Endothelial cell (in vitro differentiated cells): ENCODE data around the gene RNU4-1. TPM values are rescaled to one million over a fixed set of nuclear protein-coding genes. Genes with fewer than 3 reads are reported as not detected.

Source experiments
- DNase-seq: peaks from one replicate; pipeline ENCODE4 v3.0.0; 2021; ENCODE audit warnings: low spot score
- H3K27ac Mint-ChIP-seq: one replicate; pipeline ENCODE4 v1.8.0; 2021; ENCODE audit warnings: mixed read lengths, inconsistent platforms; ENCODE audit not compliant: unreplicated experiment
- H3K27me3 Mint-ChIP-seq: one replicate; pipeline ENCODE4 v1.8.0; 2021; ENCODE audit warnings: mild to moderate bottlenecking, moderate library complexity, mixed read lengths, inconsistent platforms; ENCODE audit not compliant: unreplicated experiment
- H3K36me3 Mint-ChIP-seq: one replicate; pipeline ENCODE4 v1.8.0; 2021; ENCODE audit warnings: mild to moderate bottlenecking, low read depth, mixed read lengths, inconsistent platforms; ENCODE audit not compliant: unreplicated experiment
- H3K4me1 Mint-ChIP-seq: one replicate; pipeline ENCODE4 v1.8.0; 2021; ENCODE audit warnings: mild to moderate bottlenecking, mixed read lengths, inconsistent platforms; ENCODE audit not compliant: unreplicated experiment
- H3K4me3 Mint-ChIP-seq: one replicate; pipeline ENCODE4 v1.8.0; 2021; ENCODE audit warnings: mild to moderate bottlenecking, mixed read lengths, inconsistent platforms; ENCODE audit not compliant: unreplicated experiment
- H3K9me3 Mint-ChIP-seq: one replicate; pipeline ENCODE4 v1.8.0; 2021; ENCODE audit warnings: mixed read lengths, inconsistent platforms; ENCODE audit not compliant: unreplicated experiment
- total RNA-seq: library from RNA; stranded (reverse); fragmentation: NEBNext Ultra II Directional; extraction: Animal tissue kit (Norgen Biotek cat#: 25700); gene quantifications from one replicate; pipeline ENCODE4 v1.2.1, GENCODE V29; 2021; ENCODE audit not compliant: unreplicated experiment
- TF ChIP-seq, protein P1 (sequence below): fragments of 200-600 bp; sonication (generic); IDR thresholded peaks from one replicate; pipeline ENCODE4 v1.5.0; 2021; ENCODE audit warnings: antibody characterized with exemption; ENCODE audit not compliant: unreplicated experiment

The RNU4-1 gene
- total RNA-seq, 1 donor from 2014 or later = 6,066 TPM

DNA sequence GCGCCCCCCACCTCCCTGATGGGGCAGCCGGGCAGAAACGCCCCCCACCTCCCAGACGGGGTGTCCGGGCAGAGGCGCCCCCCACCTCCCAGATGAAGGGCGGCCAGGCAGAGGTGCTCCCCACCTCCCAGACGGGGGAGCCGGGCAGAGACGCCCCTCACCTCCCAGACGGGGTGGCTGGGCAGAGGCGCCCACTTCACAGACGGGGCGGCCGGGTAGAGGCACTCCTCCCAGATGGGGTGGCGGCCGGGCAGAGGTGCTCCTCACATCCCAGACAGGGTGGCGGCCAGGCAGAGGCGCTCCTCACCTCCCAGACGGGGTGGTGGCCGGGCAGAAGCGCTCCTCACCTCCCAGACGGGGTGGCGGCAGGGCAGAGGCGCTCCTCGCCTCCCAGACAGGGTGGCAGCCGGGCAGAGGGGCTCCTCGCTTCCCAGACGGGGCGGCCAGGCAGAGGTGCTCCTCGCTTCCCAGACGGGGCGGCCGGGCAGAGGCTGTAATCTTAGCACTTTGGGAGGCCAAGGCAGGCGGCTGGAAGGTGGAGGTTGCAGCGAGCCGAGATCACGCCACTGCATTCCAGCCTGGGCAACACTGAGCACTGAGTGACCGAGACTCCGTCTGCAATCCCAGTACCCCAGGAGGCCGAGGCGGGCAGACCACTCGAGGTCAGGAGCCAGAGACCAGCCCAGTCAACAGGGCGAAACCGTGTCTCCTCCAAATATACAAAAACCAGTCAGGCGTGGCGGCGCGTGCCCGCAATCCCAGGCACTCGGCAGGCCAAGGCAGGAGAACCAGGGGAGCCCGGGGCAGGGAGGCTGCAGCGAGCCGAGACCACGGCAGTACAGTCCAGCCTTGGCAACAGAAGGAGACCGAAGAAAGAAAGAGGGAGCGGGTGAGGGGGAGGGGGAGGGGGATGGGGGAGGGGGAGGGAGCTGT, 14.6 kb downstream of the RNU4-1 start:
- Mint-ChIP-seq H3K36me3 (no peaks in the 10 kb centered on the region), H3K9me3 (no peaks in the 10 kb centered on the region), H3K27ac (no peak overlapping the region), H3K4me1 (no peaks in the 10 kb centered on the region), H3K4me3 (no peak overlapping the region), H3K27me3 (peaks cover 7% of the 10 kb centered on the region)
- DNase-seq = no peak
- TF ChIP-seq, protein P1, sequence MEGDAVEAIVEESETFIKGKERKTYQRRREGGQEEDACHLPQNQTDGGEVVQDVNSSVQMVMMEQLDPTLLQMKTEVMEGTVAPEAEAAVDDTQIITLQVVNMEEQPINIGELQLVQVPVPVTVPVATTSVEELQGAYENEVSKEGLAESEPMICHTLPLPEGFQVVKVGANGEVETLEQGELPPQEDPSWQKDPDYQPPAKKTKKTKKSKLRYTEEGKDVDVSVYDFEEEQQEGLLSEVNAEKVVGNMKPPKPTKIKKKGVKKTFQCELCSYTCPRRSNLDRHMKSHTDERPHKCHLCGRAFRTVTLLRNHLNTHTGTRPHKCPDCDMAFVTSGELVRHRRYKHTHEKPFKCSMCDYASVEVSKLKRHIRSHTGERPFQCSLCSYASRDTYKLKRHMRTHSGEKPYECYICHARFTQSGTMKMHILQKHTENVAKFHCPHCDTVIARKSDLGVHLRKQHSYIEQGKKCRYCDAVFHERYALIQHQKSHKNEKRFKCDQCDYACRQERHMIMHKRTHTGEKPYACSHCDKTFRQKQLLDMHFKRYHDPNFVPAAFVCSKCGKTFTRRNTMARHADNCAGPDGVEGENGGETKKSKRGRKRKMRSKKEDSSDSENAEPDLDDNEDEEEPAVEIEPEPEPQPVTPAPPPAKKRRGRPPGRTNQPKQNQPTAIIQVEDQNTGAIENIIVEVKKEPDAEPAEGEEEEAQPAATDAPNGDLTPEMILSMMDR = no peak

DNA sequence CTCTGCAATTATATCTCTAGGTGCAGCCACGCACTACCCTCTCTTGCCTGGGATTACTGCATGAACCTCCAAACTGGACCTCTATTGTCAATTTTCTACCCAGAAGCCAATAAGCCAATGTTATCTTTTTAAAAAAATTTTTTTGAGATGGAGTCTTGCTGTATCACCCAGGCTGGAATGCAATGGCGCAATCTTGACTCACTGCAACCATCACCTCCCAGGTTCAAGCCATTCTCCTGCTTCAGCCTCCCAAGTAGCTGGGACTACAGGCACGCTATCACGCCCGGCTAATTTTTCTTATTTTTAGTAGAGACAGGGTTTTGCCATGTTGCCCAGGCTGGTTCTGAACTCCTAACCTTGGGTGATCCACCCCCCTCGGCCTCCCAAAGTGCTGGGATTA, 16.3 kb downstream of the RNU4-1 start:
- no peak overlapping the region for H3K4me3 Mint-ChIP-seq
- H3K27me3 Mint-ChIP-seq = peaks cover 5% of the 10 kb centered on the region
- H3K36me3 Mint-ChIP-seq = no peaks in the 10 kb centered on the region
- TF ChIP-seq, protein P1 = no peak
- no peak overlapping the region for H3K27ac Mint-ChIP-seq
- no peaks in the 10 kb centered on the region for H3K4me1 Mint-ChIP-seq
- no peak for DNase-seq
- H3K9me3 Mint-ChIP-seq = no peaks in the 10 kb centered on the region

DNA sequence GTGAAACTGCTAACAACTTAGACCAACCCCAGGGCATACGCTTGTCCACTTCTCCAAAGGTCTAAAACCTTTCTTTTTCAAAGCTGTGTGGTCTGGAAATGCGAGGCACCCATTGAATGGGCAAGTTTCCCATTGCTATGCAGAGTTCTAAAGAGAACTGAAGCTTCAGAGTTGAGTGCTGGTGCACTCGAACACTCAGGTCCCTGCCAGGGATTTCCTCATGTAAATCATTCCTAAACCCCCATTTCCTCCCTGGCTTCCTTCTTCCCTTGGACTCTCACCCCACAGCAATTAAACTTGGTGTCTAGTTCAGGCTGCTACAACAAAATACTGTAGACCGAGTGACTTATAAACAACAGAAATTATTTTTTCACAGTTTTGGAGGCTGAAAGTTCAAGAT, 25.3 kb downstream of the RNU4-1 start:
- Mint-ChIP-seq H3K4me3 (no peak overlapping the region), H3K9me3 (no peaks in the 10 kb centered on the region), H3K27me3 (peaks cover 6% of the 10 kb centered on the region), H3K4me1 (peaks cover 43% of the 10 kb centered on the region), H3K27ac (peak overlapping the region; percentile 72), H3K36me3 (peaks cover 5% of the 10 kb centered on the region)
- TF ChIP-seq, protein P1 = no peak
- DNase-seq = no peak

DNA sequence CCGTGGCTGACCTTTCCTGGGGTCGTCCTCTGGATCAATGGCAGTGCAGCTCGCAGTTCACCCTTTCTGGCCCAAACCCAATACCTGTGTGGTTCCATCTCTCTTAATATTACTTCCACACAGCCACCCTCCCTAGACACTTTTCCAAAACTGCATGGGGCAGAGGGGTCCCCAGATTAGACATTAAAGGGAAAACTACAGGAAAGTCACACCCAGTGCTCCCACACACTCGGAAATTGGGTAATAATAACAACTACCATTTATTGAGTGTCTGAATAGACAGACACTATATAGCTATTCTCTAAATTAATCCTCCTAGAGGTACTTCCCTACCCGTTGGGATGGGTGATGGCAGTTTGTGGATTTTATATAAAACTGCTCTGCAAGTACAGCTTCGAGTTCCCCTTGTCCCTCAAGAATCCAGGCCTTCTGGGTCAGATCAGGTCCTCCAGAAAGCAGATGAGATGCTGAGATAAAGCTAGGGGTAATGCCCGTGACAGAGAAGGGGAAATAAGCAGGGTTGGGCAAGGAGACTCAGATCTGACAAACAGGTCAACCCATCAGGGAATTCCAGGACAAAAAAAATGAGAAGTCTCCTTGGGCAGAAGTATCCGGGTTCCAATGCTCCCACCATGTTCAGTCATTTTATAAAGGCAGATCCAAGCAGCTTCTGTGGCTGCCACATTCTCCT, 26.7 kb downstream of the RNU4-1 start:
- H3K4me1 Mint-ChIP-seq = peaks cover 57% of the 10 kb centered on the region
- no peak for DNase-seq
- no peaks in the 10 kb centered on the region for H3K9me3 Mint-ChIP-seq
- H3K4me3 Mint-ChIP-seq = peak overlapping the region; percentile 96
- peak overlapping the region; percentile 82 for H3K27ac Mint-ChIP-seq
- H3K36me3 Mint-ChIP-seq = peaks cover 9% of the 10 kb centered on the region
- TF ChIP-seq, protein P1 = no peak
- peaks cover 9% of the 10 kb centered on the region for H3K27me3 Mint-ChIP-seq
